Upper lobe of left lung (tissue), 6 donors: ENCODE measurements around the gene A3GALT2. TPM values are rescaled to one million over a fixed set of nuclear protein-coding genes. Genes with fewer than 3 reads are reported as not detected.

Source experiments
- ATAC-seq, 2 donors: fragments of 200-7000 bp; cut with Tn5 transposase; one replicate each; pipeline ENCODE4 v1.9.1; 2022; ENCODE audit warnings: mild to moderate bottlenecking in 2 of 2, moderate library complexity in 2 of 2; ENCODE audit not compliant: low FRiP score in 2 of 2
- DNase-seq, 2 donors: peaks; one replicate each; pipeline ENCODE4 v3.0.0-alpha.2; 2019 to 2020
- H3K27ac ChIP-seq, 4 donors: fragments of 200-600 bp; sonication (generic); one replicate each; pipeline ENCODE4 v1.5.1; 2016 to 2019
- H3K27me3 ChIP-seq, 4 donors: fragments of 200-600 bp; sonication (generic); one replicate each; pipeline ENCODE4 v1.5.1; 2017 to 2019
- H3K36me3 ChIP-seq, 4 donors: fragments of 200-600 bp; sonication (generic); one replicate each; pipeline ENCODE4 v1.5.1; 2016 to 2019
- H3K4me1 ChIP-seq, 4 donors: fragments of 200-600 bp; sonication (generic); one replicate each; pipeline ENCODE4 v1.5.1; 2018 to 2019
- H3K4me3 ChIP-seq, 4 donors: fragments of 200-600 bp; sonication (generic); one replicate each; pipeline ENCODE4 v1.5.1; 2017 to 2019; ENCODE audit warnings: mild to moderate bottlenecking in 2 of 4, moderate library complexity in 1 of 4
- H3K9me3 ChIP-seq, 4 donors: fragments of 200-600 bp; sonication (generic); one replicate each; pipeline ENCODE4 v1.5.1; 2018 to 2019
- EP300 ChIP-seq, 4 donors: sonication (generic); formaldehyde crosslinking; IDR thresholded peaks; one replicate each; pipeline ENCODE4 v1.5.1; 2017; ENCODE audit warnings: antibody characterized with exemption in 4 of 4, control low read depth in 2 of 4
- POLR2A ChIP-seq, 4 donors: fragments of 450-650 bp; IDR thresholded peaks; one replicate each; pipeline ENCODE4 v1.5.1; 2016 to 2017; ENCODE audit warnings: antibody characterized with exemption in 4 of 4, mild to moderate bottlenecking in 2 of 4
- POLR2AphosphoS5 ChIP-seq, 2 donors: sonication (generic); formaldehyde crosslinking; IDR thresholded peaks; one replicate each; pipeline ENCODE4 v1.5.1; 2017; ENCODE audit warnings: antibody characterized with exemption in 2 of 2
- WGBS, 2 donors: methylation state at CpG; one replicate each; pipeline ENCODE4 v1.1.5; 2017 to 2018; 5-methylcytosine and 5-hydroxymethylcytosine counted together
- total RNA-seq, 6 donors: library from RNA; depleted of rRNA in 4 of 6; stranded (reverse); fragments of >200 nt in 4 of 6; gene quantifications; one replicate each; pipeline versions ENCODE4 v1.1.0 to v1.2.1, GENCODE V29; 2016 to 2021
- TF ChIP-seq, protein P1 (sequence below), 6 experiments: fragments of 450-650 bp in 4 of 6; fragments of 200-600 bp in 2 of 6; sonication (generic) in 2 of 6; IDR thresholded peaks; one replicate each; pipeline ENCODE4 v1.5.1; 2016 to 2019; ENCODE audit warnings: antibody characterized with exemption in 6 of 6
- donor health status: DM: no; HTN: no; CAD: no; lungs with moderate emphysema.
- donor health status: DM: no; HTN: yes; CAD: no; lungs with severe emphysema.

A3GALT2 gene
- total RNA-seq, 6 donors from 2014 or later: 0.79 to 0.91 TPM; not detected in 4

- peaks cover 24 to 47% (median 42%) of the 10 kb centered on the region in 4 donors for H3K4me1 ChIP-seq
- 69 to 76% methylated on average over 2 to 5 of the region's 5 CpGs for WGBS, 2 donors
- no peak for ATAC-seq
- H3K27ac ChIP-seq: peak overlapping the region; percentile 43 to 76 (median 64)
- H3K4me3 ChIP-seq: no peak overlapping the region
- no peaks in the 10 kb centered on the region for H3K36me3 ChIP-seq
- H3K27me3 ChIP-seq: no peaks in the 10 kb centered on the region
- H3K9me3 ChIP-seq: no peaks in the 10 kb centered on the region
- no peak for DNase-seq
- TF ChIP-seq, protein P1, sequence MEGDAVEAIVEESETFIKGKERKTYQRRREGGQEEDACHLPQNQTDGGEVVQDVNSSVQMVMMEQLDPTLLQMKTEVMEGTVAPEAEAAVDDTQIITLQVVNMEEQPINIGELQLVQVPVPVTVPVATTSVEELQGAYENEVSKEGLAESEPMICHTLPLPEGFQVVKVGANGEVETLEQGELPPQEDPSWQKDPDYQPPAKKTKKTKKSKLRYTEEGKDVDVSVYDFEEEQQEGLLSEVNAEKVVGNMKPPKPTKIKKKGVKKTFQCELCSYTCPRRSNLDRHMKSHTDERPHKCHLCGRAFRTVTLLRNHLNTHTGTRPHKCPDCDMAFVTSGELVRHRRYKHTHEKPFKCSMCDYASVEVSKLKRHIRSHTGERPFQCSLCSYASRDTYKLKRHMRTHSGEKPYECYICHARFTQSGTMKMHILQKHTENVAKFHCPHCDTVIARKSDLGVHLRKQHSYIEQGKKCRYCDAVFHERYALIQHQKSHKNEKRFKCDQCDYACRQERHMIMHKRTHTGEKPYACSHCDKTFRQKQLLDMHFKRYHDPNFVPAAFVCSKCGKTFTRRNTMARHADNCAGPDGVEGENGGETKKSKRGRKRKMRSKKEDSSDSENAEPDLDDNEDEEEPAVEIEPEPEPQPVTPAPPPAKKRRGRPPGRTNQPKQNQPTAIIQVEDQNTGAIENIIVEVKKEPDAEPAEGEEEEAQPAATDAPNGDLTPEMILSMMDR (IDR thresholded peaks at IDR 0.05): no peak
- no peak for TF ChIP-seq POLR2AphosphoS5 (IDR thresholded peaks at IDR 0.05)
- no peak for TF ChIP-seq POLR2A (IDR thresholded peaks at IDR 0.05)
- TF ChIP-seq EP300 (IDR thresholded peaks at IDR 0.05): no peak
Observed at GRCh38 chr1:33363470-33363861, 42.6 kb upstream of the A3GALT2 start.

- no peaks in the 10 kb centered on the region for H3K9me3 ChIP-seq
- H3K27ac ChIP-seq: peak overlapping the region in 3 of 4 donors; percentile 59 to 76 (median 69)
- no peaks in the 10 kb centered on the region for H3K36me3 ChIP-seq
- no peak overlapping the region for H3K4me3 ChIP-seq
- H3K4me1 ChIP-seq: peaks cover 24 to 45% (median 42%) of the 10 kb centered on the region in 4 donors
- WGBS, 2 donors: 70 to 74% methylated on average over 5 of the region's 5 CpGs
- TF ChIP-seq POLR2AphosphoS5 (IDR thresholded peaks at IDR 0.05) (no peak), POLR2A (IDR thresholded peaks at IDR 0.05) (no peak), EP300 (IDR thresholded peaks at IDR 0.05) (no peak)
- TF ChIP-seq, protein P1 (IDR thresholded peaks at IDR 0.05): no peak
- ATAC-seq: no peak
- no peaks in the 10 kb centered on the region for H3K27me3 ChIP-seq
- DNase-seq: no peak
Observed at GRCh38 chr1:33363021-33363420, 42.1 kb upstream of the A3GALT2 start.

GRCh38 chr1:33361532-33362235, 40.8 kb upstream of the A3GALT2 start:
- H3K27me3 ChIP-seq: no peaks in the 10 kb centered on the region
- 61 to 63% methylated on average over 11 of the region's 11 CpGs for WGBS, 2 donors
- H3K4me1 ChIP-seq: peaks cover 15 to 43% (median 33%) of the 10 kb centered on the region in 4 donors
- H3K4me3 ChIP-seq: no peak overlapping the region
- TF ChIP-seq POLR2AphosphoS5 (IDR thresholded peaks at IDR 0.05) (peak; percentile 47 to 56), EP300 (IDR thresholded peaks at IDR 0.05) (peak in 1 of 4 donors; percentile 35), POLR2A (IDR thresholded peaks at IDR 0.05) (no peak)
- TF ChIP-seq, protein P1 (IDR thresholded peaks at IDR 0.05): no peak
- H3K36me3 ChIP-seq: no peaks in the 10 kb centered on the region
- no peaks in the 10 kb centered on the region for H3K9me3 ChIP-seq
- peak overlapping the region in 3 of 4 donors; percentile 24 to 55 (median 55) for H3K27ac ChIP-seq
- ATAC-seq (peak; percentile 38 to 41), DNase-seq (peak in 1 of 2 donors; percentile 49)

DNA sequence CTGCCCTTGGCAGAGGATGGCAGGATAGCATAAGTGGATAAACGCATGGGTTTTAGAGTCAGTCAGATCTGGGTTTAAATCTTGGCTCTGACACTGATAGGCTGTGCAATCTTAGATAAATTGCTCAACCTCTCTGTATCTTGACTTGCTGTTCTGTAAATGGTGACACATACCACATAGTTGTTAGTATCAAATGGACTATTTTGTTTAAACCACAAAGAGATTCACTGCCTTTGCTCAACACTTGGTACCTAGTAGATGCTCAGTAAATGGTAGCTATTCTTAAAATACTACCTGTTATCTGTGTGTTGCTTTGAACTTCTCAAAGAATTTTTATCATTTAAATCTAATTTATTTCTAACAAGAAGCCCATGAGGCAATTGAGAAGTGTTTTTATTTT, 39.5 kb upstream of the A3GALT2 start:
- no peak overlapping the region for H3K4me3 ChIP-seq
- no peak for DNase-seq
- WGBS, 2 donors: 56 to 68% methylated on average over 1 of the region's 1 CpG
- TF ChIP-seq POLR2AphosphoS5 (IDR thresholded peaks at IDR 0.05) (no peak), EP300 (IDR thresholded peaks at IDR 0.05) (no peak)
- TF ChIP-seq, protein P1 (IDR thresholded peaks at IDR 0.05): no peak
- no peaks in the 10 kb centered on the region for H3K36me3 ChIP-seq
- peaks cover 14 to 36% (median 29%) of the 10 kb centered on the region in 4 donors for H3K4me1 ChIP-seq
- no peak for ATAC-seq
- no peaks in the 10 kb centered on the region for H3K9me3 ChIP-seq
- H3K27me3 ChIP-seq: no peaks in the 10 kb centered on the region
- H3K27ac ChIP-seq: no peak overlapping the region

DNA sequence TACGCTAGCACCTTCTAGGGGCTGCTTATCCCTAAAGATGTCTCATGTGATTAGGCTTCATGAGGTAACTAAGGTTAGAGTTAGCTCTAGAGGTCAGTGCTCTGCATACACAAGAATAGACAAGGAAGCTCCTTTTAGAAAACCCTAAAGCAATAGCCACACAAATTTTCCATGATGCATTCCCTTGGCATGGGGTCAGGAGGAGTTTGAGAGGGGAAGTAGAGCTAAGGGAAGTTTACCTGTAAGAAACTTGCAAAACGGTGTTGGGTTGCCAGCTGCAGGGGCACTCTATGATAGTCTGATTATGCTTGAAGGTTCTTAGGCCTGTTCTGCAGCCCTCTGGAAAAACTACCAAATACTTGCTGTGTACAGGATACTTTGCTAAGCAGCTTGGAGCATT, 39.0 kb upstream of the A3GALT2 start:
- 72 to 73% methylated on average over 2 of the region's 2 CpGs for whole genome bisulfite sequencing, 2 donors
- peaks cover 14 to 34% (median 27%) of the 10 kb centered on the region in 4 donors for H3K4me1 ChIP-seq

More for the DNA sequence above, 39.0 kb upstream of the A3GALT2 start:
- H3K36me3 ChIP-seq: no peaks in the 10 kb centered on the region
- TF ChIP-seq, protein P1 (IDR thresholded peaks at IDR 0.05): no peak
- no peak for TF ChIP-seq POLR2AphosphoS5 (IDR thresholded peaks at IDR 0.05)
- TF ChIP-seq EP300 (IDR thresholded peaks at IDR 0.05): no peak
- TF ChIP-seq POLR2A (IDR thresholded peaks at IDR 0.05): no peak
- no peak overlapping the region for H3K27ac ChIP-seq
- no peaks in the 10 kb centered on the region for H3K27me3 ChIP-seq
- DNase-seq (peak in 1 of 2 donors; percentile 36), ATAC-seq (no peak)
- no peak overlapping the region for H3K4me3 ChIP-seq
- H3K9me3 ChIP-seq: no peaks in the 10 kb centered on the region
